ENCODE data around the gene CYP26C1. TPM values are rescaled to one million over a fixed set of nuclear protein-coding genes. Genes with fewer than 3 reads are reported as not detected.
A peak's percentile ranks its signal among the peaks of the same experiment; 100 is the strongest.

The CYP26C1 gene
- total and polyA plus RNA-seq, 2 experiments from 2014 or later: not detected

DNA sequence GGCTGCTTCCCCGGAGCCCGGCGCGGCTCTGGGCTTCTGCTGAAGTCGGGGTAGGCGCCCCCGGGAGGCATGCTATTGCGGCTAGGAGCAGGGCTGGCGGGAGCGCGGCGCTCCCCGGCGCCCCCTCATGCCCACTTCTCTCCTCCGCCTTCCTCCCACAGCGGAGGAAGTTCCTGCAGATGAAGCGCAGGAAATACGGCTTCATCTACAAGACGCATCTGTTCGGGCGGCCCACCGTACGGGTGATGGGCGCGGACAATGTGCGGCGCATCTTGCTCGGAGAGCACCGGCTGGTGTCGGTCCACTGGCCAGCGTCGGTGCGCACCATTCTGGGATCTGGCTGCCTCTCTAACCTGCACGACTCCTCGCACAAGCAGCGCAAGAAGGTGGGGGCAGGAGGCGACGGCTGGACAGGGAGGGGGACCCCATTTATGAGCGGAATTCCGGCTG, 13.6 kb downstream of the CYP26C1 start:
- Histone ChIP-seq H3K9me3 (ENCODE audit: low read depth) (no peaks in the 10 kb centered on the region), H3K4me3 (no peak overlapping the region), H3K4me1 (ENCODE audit: insufficient read depth) (peaks cover 6% of the 10 kb centered on the region), H3F3A (ENCODE audit: insufficient read depth) (no peaks in the 10 kb centered on the region), H3K27ac (no peak overlapping the region), H3K36me3 (ENCODE audit: low read depth) (no peaks in the 10 kb centered on the region), H2AFZ (no peak overlapping the region), H4K20me1 (ENCODE audit: insufficient read depth) (no peaks in the 10 kb centered on the region), H3K4me2 (ENCODE audit: unreplicated experiment) (no peak overlapping the region), H3K9ac (no peak overlapping the region), H3K27me3 (replicated peaks; ENCODE audit: insufficient read depth) (peaks cover 79% of the 10 kb centered on the region), H3K9me2 (ENCODE audit: insufficient read depth) (no peaks in the 10 kb centered on the region), H3K79me2 (ENCODE audit: insufficient read depth) (no peaks in the 10 kb centered on the region)
- DNase-seq: peak; percentile 22
- TF ChIP-seq EZH2phosphoT487 (IDR thresholded peaks at IDR 0.05; ENCODE audit: insufficient read depth, low read depth) (no peak), EZH2 (IDR thresholded peaks at IDR 0.05; ENCODE audit: insufficient read depth, poor library complexity, severe bottlenecking) (no peak)
- in situ Hi-C loops (cut with MboI): no loop called here
- 1 to 2% methylated on average over 28 to 37 of the region's 40 CpGs for WGBS, 2 experiments (ENCODE audit: low coverage in 1 of 2, low lambda C conversion rate in 2 of 2, missing lambda C conversion rate in 2 of 2)

DNA sequence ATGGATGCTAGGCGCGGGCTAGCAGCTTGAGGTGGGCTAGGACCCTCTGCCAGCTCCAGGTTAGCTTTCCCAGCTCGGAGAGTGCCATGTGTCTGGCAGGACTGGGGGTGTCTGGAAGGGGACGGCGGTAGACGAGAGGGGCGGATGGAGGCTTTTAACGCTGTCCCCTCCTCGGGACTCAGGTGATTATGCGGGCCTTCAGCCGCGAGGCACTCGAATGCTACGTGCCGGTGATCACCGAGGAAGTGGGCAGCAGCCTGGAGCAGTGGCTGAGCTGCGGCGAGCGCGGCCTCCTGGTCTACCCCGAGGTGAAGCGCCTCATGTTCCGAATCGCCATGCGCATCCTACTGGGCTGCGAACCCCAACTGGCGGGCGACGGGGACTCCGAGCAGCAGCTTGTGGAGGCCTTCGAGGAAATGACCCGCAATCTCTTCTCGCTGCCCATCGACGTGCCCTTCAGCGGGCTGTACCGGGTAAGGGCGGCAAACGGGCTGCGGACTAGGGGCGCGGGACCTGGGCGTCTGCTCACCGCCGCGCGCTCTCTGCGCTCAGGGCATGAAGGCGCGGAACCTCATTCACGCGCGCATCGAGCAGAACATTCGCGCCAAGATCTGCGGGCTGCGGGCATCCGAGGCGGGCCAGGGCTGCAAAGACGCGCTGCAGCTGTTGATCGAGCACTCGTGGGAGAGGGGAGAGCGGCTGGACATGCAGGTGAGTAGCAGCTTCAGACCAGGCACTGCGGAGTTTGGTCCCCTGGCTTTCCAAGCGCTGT, 14.2 kb downstream of the CYP26C1 start:
- no peak overlapping the region for H3K9ac ChIP-seq
- no peaks in the 10 kb centered on the region for H3F3A ChIP-seq (ENCODE audit: insufficient read depth)
- 2 to 3% methylated on average over 61 to 66 of the region's 67 CpGs for WGBS, 2 experiments (ENCODE audit: low coverage in 1 of 2, low lambda C conversion rate in 2 of 2, missing lambda C conversion rate in 2 of 2)
- H3K27me3 ChIP-seq (replicated peaks; ENCODE audit: insufficient read depth): peaks cover 76% of the 10 kb centered on the region
- H3K4me3 ChIP-seq: no peak overlapping the region
- H3K4me1 ChIP-seq (ENCODE audit: insufficient read depth): peaks cover 8% of the 10 kb centered on the region
- TF ChIP-seq EZH2phosphoT487 (IDR thresholded peaks at IDR 0.05; ENCODE audit: insufficient read depth, low read depth) (0 out of 2 replicates have a peak, but pooled peaks have one; percentile 28), EZH2 (IDR thresholded peaks at IDR 0.05; ENCODE audit: insufficient read depth, poor library complexity, severe bottlenecking) (no peak)
- no peaks in the 10 kb centered on the region for H4K20me1 ChIP-seq (ENCODE audit: insufficient read depth)
- H2AFZ ChIP-seq: no peak overlapping the region
- H3K9me3 ChIP-seq (ENCODE audit: low read depth): no peaks in the 10 kb centered on the region
- H3K27ac ChIP-seq: no peak overlapping the region
- H3K4me2 ChIP-seq (ENCODE audit: unreplicated experiment): no peak overlapping the region
- in situ Hi-C loops (cut with MboI): loop anchor here (25.0 kb wide), 1 partner anchor 438 kb away; no protein-coding TSS in a partner anchor
- peak; percentile 17 for DNase-seq
- H3K79me2 ChIP-seq (ENCODE audit: insufficient read depth): no peaks in the 10 kb centered on the region
- no peaks in the 10 kb centered on the region for H3K36me3 ChIP-seq (ENCODE audit: low read depth)
- no peaks in the 10 kb centered on the region for H3K9me2 ChIP-seq (ENCODE audit: insufficient read depth)

DNA sequence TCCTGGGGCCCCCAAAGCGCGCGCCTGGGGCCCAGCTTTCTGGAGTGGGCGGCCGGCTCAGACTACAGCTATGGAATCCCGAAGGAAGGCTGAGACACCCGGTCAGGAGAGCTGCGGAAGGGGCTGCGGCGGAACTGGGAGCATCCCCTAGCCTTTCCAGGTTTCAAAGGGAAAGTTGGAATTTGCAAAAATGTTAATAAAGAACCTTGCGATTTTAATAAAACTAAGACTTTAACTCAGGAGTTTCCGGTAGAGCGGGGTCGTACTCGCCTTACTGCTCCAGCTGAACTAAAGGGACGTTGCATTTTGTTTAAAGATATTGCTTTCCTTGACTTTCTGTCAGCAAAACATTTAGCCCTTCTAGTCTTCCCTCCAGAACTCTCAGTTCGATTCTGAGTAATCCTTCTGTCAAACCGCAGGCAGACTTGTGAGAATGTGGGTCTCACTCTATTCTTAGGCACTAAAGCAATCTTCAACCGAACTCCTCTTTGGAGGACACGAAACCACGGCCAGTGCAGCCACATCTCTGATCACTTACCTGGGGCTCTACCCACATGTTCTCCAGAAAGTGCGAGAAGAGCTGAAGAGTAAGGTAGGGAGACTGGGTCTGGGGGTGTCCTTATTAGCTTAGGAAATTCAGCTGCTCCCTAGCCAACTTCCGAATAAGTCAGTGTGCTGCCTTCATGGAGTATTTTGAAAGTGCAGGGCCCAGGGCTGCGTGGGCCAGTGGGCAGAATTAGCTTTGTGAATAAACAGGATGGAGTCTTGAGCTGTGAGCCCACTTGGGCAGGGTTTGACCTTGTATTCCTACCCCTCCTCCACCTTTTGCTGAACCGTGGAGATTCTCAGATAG, 15.0 kb downstream of the CYP26C1 start:
- peaks cover 69% of the 10 kb centered on the region for H3K27me3 ChIP-seq (replicated peaks; ENCODE audit: insufficient read depth)
- 31 to 32% methylated on average over 25 of the region's 25 CpGs for WGBS, 2 experiments (ENCODE audit: low coverage in 1 of 2, low lambda C conversion rate in 2 of 2, missing lambda C conversion rate in 2 of 2)
- H3K27ac ChIP-seq: no peak overlapping the region
- no peak overlapping the region for H3K4me3 ChIP-seq
- TF ChIP-seq EZH2 (IDR thresholded peaks at IDR 0.05; ENCODE audit: insufficient read depth, poor library complexity, severe bottlenecking): peak; percentile 63
- TF ChIP-seq EZH2phosphoT487 (IDR thresholded peaks at IDR 0.05; ENCODE audit: insufficient read depth, low read depth): no peak
- peaks cover 8% of the 10 kb centered on the region for H3K4me1 ChIP-seq (ENCODE audit: insufficient read depth)
- no peaks in the 10 kb centered on the region for H3K9me3 ChIP-seq (ENCODE audit: low read depth)
- no peaks in the 10 kb centered on the region for H3K36me3 ChIP-seq (ENCODE audit: low read depth)
- DNase-seq: peak; percentile 8
- H2AFZ ChIP-seq: no peak overlapping the region
- no peaks in the 10 kb centered on the region for H4K20me1 ChIP-seq (ENCODE audit: insufficient read depth)
- no peak overlapping the region for H3K4me2 ChIP-seq (ENCODE audit: unreplicated experiment)
- H3K79me2 ChIP-seq (ENCODE audit: insufficient read depth): no peaks in the 10 kb centered on the region
- H3K9ac ChIP-seq: no peak overlapping the region
- no peaks in the 10 kb centered on the region for H3F3A ChIP-seq (ENCODE audit: insufficient read depth)
- no peaks in the 10 kb centered on the region for H3K9me2 ChIP-seq (ENCODE audit: insufficient read depth)
- in situ Hi-C loops (cut with MboI): loop anchor here (25.0 kb wide), 1 partner anchor 437 kb away; no protein-coding TSS in a partner anchor

DNA sequence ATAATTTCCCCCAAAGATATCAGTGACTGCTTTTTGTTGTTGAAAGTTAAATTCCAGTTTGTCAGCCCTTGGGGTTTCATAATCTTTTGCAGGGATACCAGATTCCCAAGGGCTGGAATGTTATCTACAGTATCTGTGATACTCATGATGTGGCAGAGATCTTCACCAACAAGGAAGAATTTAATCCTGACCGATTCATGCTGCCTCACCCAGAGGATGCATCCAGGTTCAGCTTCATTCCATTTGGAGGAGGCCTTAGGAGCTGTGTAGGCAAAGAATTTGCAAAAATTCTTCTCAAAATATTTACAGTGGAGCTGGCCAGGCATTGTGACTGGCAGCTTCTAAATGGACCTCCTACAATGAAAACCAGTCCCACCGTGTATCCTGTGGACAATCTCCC, 16.3 kb downstream of the CYP26C1 start:
- Histone ChIP-seq H3F3A (ENCODE audit: insufficient read depth) (no peaks in the 10 kb centered on the region), H3K27me3 (replicated peaks; ENCODE audit: insufficient read depth) (peaks cover 58% of the 10 kb centered on the region), H3K9me3 (ENCODE audit: low read depth) (no peaks in the 10 kb centered on the region), H3K9me2 (ENCODE audit: insufficient read depth) (no peaks in the 10 kb centered on the region), H3K27ac (no peak overlapping the region), H2AFZ (no peak overlapping the region), H3K4me2 (ENCODE audit: unreplicated experiment) (no peak overlapping the region), H3K36me3 (ENCODE audit: low read depth) (no peaks in the 10 kb centered on the region), H3K9ac (no peak overlapping the region), H3K79me2 (ENCODE audit: insufficient read depth) (no peaks in the 10 kb centered on the region), H3K4me3 (no peak overlapping the region), H4K20me1 (ENCODE audit: insufficient read depth) (no peaks in the 10 kb centered on the region), H3K4me1 (ENCODE audit: insufficient read depth) (peaks cover 5% of the 10 kb centered on the region)
- in situ Hi-C loops (cut with MboI): loop anchor here (25.0 kb wide), 1 partner anchor 435 kb away; no protein-coding TSS in a partner anchor
- no peak for DNase-seq
- WGBS, 2 experiments (ENCODE audit: low coverage in 1 of 2, low lambda C conversion rate in 2 of 2, missing lambda C conversion rate in 2 of 2): 33 to 51% methylated on average over 2 of the region's 2 CpGs
- TF ChIP-seq EZH2phosphoT487 (IDR thresholded peaks at IDR 0.05; ENCODE audit: insufficient read depth, low read depth) (no peak), EZH2 (IDR thresholded peaks at IDR 0.05; ENCODE audit: insufficient read depth, poor library complexity, severe bottlenecking) (no peak)
